ENCODE data around the gene OR10D3. TPM values are rescaled to one million over a fixed set of nuclear protein-coding genes. Genes with fewer than 3 reads are reported as not detected.

The OR10D3 gene
- total and polyA plus RNA-seq, 2 of the 8 experiments (the other 6 are each of a cell fraction or from before 2014, with no cell fraction given) = not detected

Other genes with a start within 250 kb of the OR10D3 start
- gene OR4D5, start 243.7 kb upstream of the OR10D3 start, total RNA-seq (2021; fragmentation: NEBNext Ultra II Directional; extraction: Animal tissue kit (Norgen Biotek cat#: 25700)) = not detected in 2 replicates
- gene OR4D5, start 243.7 kb upstream of the OR10D3 start, polyA plus RNA-seq (2011; rRNA removed) = not detected in 2 replicates
- gene OR6T1, start 239.5 kb upstream of the OR10D3 start, total RNA-seq (2021; fragmentation: NEBNext Ultra II Directional; extraction: Animal tissue kit (Norgen Biotek cat#: 25700)) = not detected in 2 replicates
- not detected in 2 replicates for gene OR6T1, start 239.5 kb upstream of the OR10D3 start, polyA plus RNA-seq (2011; rRNA removed)
- not detected in 2 replicates for gene OR10S1, start 205.6 kb upstream of the OR10D3 start, total RNA-seq (2021; fragmentation: NEBNext Ultra II Directional; extraction: Animal tissue kit (Norgen Biotek cat#: 25700))
- gene OR10S1, start 205.6 kb upstream of the OR10D3 start, polyA plus RNA-seq (2011; rRNA removed) = not detected in 2 replicates
- gene OR10G6, start 188.2 kb upstream of the OR10D3 start, total RNA-seq (2021; fragmentation: NEBNext Ultra II Directional; extraction: Animal tissue kit (Norgen Biotek cat#: 25700)) = not detected in 2 replicates
- not detected in 2 replicates for gene OR10G6, start 188.2 kb upstream of the OR10D3 start, polyA plus RNA-seq (2011; rRNA removed)
- gene OR10G4, start 170.3 kb upstream of the OR10D3 start, total RNA-seq (2021; fragmentation: NEBNext Ultra II Directional; extraction: Animal tissue kit (Norgen Biotek cat#: 25700)) = not detected in 2 replicates
- 0.14 TPM in 1 of 2 replicates, not detected in the other for gene OR10G4, start 170.3 kb upstream of the OR10D3 start, polyA plus RNA-seq (2011; rRNA removed)
- gene OR10G9, start 160.3 kb upstream of the OR10D3 start, total RNA-seq (2021; fragmentation: NEBNext Ultra II Directional; extraction: Animal tissue kit (Norgen Biotek cat#: 25700)) = not detected in 2 replicates
- gene OR10G9, start 160.3 kb upstream of the OR10D3 start, polyA plus RNA-seq (2011; rRNA removed) = not detected in 2 replicates
- not detected in 2 replicates for gene OR10G8, start 156.5 kb upstream of the OR10D3 start, total RNA-seq (2021; fragmentation: NEBNext Ultra II Directional; extraction: Animal tissue kit (Norgen Biotek cat#: 25700))
- not detected in 2 replicates for gene OR10G8, start 156.5 kb upstream of the OR10D3 start, polyA plus RNA-seq (2011; rRNA removed)
- gene OR10G7, start 142.0 kb upstream of the OR10D3 start, total RNA-seq (2021; fragmentation: NEBNext Ultra II Directional; extraction: Animal tissue kit (Norgen Biotek cat#: 25700)) = not detected in 2 replicates
- gene OR10G7, start 142.0 kb upstream of the OR10D3 start, polyA plus RNA-seq (2011; rRNA removed) = not detected in 2 replicates
- 18.8 and 20.4 TPM in 2 replicates for gene VWA5A, start 67.9 kb upstream of the OR10D3 start, total RNA-seq (2021; fragmentation: NEBNext Ultra II Directional; extraction: Animal tissue kit (Norgen Biotek cat#: 25700))
- gene VWA5A, start 67.9 kb upstream of the OR10D3 start, polyA plus RNA-seq (2011; rRNA removed) = 8.7 and 12.5 TPM in 2 replicates
- gene OR8G1, start 57.8 kb downstream of the OR10D3 start, total RNA-seq (2021; fragmentation: NEBNext Ultra II Directional; extraction: Animal tissue kit (Norgen Biotek cat#: 25700)) = not detected in 2 replicates
- not detected in 2 replicates for gene OR8G1, start 57.8 kb downstream of the OR10D3 start, polyA plus RNA-seq (2011; rRNA removed)
- gene OR8G5, start 73.0 kb downstream of the OR10D3 start, total RNA-seq (2021; fragmentation: NEBNext Ultra II Directional; extraction: Animal tissue kit (Norgen Biotek cat#: 25700)) = not detected in 2 replicates
- gene OR8G5, start 73.0 kb downstream of the OR10D3 start, polyA plus RNA-seq (2011; rRNA removed) = not detected in 2 replicates
- gene OR8D1, start 130.6 kb downstream of the OR10D3 start, total RNA-seq (2021; fragmentation: NEBNext Ultra II Directional; extraction: Animal tissue kit (Norgen Biotek cat#: 25700)) = not detected in 2 replicates
- gene OR8D1, start 130.6 kb downstream of the OR10D3 start, polyA plus RNA-seq (2011; rRNA removed) = not detected in 2 replicates
- gene OR8D2, start 136.9 kb downstream of the OR10D3 start, total RNA-seq (2021; fragmentation: NEBNext Ultra II Directional; extraction: Animal tissue kit (Norgen Biotek cat#: 25700)) = not detected in 2 replicates
- gene OR8D2, start 136.9 kb downstream of the OR10D3 start, polyA plus RNA-seq (2011; rRNA removed) = not detected in 2 replicates
- gene OR8B2, start 201.2 kb downstream of the OR10D3 start, total RNA-seq (2021; fragmentation: NEBNext Ultra II Directional; extraction: Animal tissue kit (Norgen Biotek cat#: 25700)) = not detected in 2 replicates
- gene OR8B2, start 201.2 kb downstream of the OR10D3 start, polyA plus RNA-seq (2011; rRNA removed) = not detected in 2 replicates
- gene OR8B3, start 215.7 kb downstream of the OR10D3 start, total RNA-seq (2021; fragmentation: NEBNext Ultra II Directional; extraction: Animal tissue kit (Norgen Biotek cat#: 25700)) = not detected in 2 replicates
- gene OR8B3, start 215.7 kb downstream of the OR10D3 start, polyA plus RNA-seq (2011; rRNA removed) = not detected in 2 replicates
- not detected in 2 replicates for gene OR8B4, start 241.5 kb downstream of the OR10D3 start, total RNA-seq (2021; fragmentation: NEBNext Ultra II Directional; extraction: Animal tissue kit (Norgen Biotek cat#: 25700))
- gene OR8B4, start 241.5 kb downstream of the OR10D3 start, polyA plus RNA-seq (2011; rRNA removed) = not detected in 2 replicates